Measurements from ENCODE around the gene PACC1.

Gene PACC1

GRCh38 chr1:212430955-212431394 lies 16.3 kb upstream of the PACC1 start:
- Histone ChIP-seq H3K36me3 (ENCODE audit: control insufficient read depth in 2 of 2, insufficient read depth in 1 of 2, low read length in 2 of 2) (peaks cover 0 to 4% of the 10 kb centered on the region in 2 experiments; a peak in 1 of 3 replicates), H3K27ac (ENCODE audit: extremely low read depth, low read depth, low read length) (no peak overlapping the region), H3K4me1 (ENCODE audit: control insufficient read depth, insufficient read depth, low read length) (peaks cover 2% of the 10 kb centered on the region; the same call in 1 of the 2 replicates), H3K4me3 (ENCODE audit: low read depth, low read length) (no peak overlapping the region), H3K9me3 (ENCODE audit: control insufficient read depth, insufficient read depth, low read depth, low read length) (no peaks in the 10 kb centered on the region)
- TF ChIP-seq ZNF639 (tag by site-specific recombination; IDR thresholded peaks at IDR 0.05): no peak
- 0 out of 2 replicates have a peak, but pooled peaks have one; percentile 24 for TF ChIP-seq ZBTB17 (tag by site-specific recombination; IDR thresholded peaks at IDR 0.05)
- peak; percentile 58; the same call in 1 of the 2 replicates for TF ChIP-seq TCF7L2 (IDR thresholded peaks at IDR 0.05; ENCODE audit: borderline replicate concordance, low read depth, low read length)
- ChIA-PET POLR2A (interaction anchor here (2.1 kb wide), 1 partner anchor 16 kb away, joined by 7 read pairs; the partner anchor contains the start of gene PACC1), CTCF (interaction anchor here (2.1 kb wide), 1 partner anchor 25 kb away, joined by 8 read pairs; no protein-coding TSS in a partner anchor)

DNA sequence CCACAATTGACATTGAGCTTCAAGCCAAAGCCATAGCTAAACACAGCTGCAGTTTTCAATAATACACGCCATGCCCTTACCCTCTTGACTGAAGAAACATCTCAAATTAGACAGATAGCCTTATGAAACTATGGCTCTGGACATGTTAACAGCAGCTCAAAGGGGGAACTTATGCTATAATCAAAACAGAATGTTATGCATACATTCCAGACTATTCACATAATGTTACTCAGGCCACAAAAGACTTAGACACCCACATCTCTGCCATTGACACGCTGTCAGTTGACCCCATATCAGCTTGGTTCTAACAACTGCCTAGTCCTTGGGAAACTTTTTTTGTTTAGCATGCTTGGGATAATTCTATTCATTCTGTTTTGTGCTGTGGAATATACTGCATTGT lies 15.7 kb upstream of the PACC1 start:
- Histone ChIP-seq H3K4me1 (ENCODE audit: control insufficient read depth, insufficient read depth, low read length) (peaks cover 2% of the 10 kb centered on the region; the same call in 1 of the 2 replicates), H3K36me3 (ENCODE audit: control insufficient read depth in 2 of 2, insufficient read depth in 1 of 2, low read length in 2 of 2) (peaks cover 0 to 4% of the 10 kb centered on the region in 2 experiments; a peak in 1 of 3 replicates), H3K4me3 (ENCODE audit: low read depth, low read length) (no peak overlapping the region), H3K27ac (ENCODE audit: extremely low read depth, low read depth, low read length) (no peak overlapping the region), H3K9me3 (ENCODE audit: control insufficient read depth, insufficient read depth, low read depth, low read length) (no peaks in the 10 kb centered on the region)
- POLR2A ChIA-PET: interaction anchor here (2.1 kb wide), 1 partner anchor 16 kb away, joined by 7 read pairs; the partner anchor contains the start of gene PACC1
- TF ChIP-seq ZNF501 (tag by site-specific recombination; IDR thresholded peaks at IDR 0.05) (no peak), ZNF660 (tag by site-specific recombination; IDR thresholded peaks at IDR 0.05) (no peak), YY1 (tag by site-specific recombination; IDR thresholded peaks at IDR 0.05) (no peak), ZNF202 (tag by site-specific recombination; IDR thresholded peaks at IDR 0.05; ENCODE audit: borderline replicate concordance) (no peak), TCF7L2 (IDR thresholded peaks at IDR 0.05; ENCODE audit: borderline replicate concordance, low read depth, low read length) (no peak), ZNF560 (tag by site-specific recombination; IDR thresholded peaks at IDR 0.05; ENCODE audit: borderline replicate concordance) (no peak), SCRT1 (tag by site-specific recombination; IDR thresholded peaks at IDR 0.05; ENCODE audit: borderline replicate concordance) (no peak)
- CTCF ChIA-PET: interaction anchor here (0.5 to 2.1 kb wide), 3 partner anchors 25 to 763 kb away, joined by 3 to 8 read pairs (median 3); no protein-coding TSS in a partner anchor

- H3K4me1 ChIP-seq (ENCODE audit: control insufficient read depth, insufficient read depth, low read length): peaks cover 2% of the 10 kb centered on the region; the same call in 1 of the 2 replicates
- H3K36me3 ChIP-seq (ENCODE audit: control insufficient read depth in 2 of 2, insufficient read depth in 1 of 2, low read length in 2 of 2): no peaks in the 10 kb centered on the region
- POLR2A ChIA-PET: no interaction called here
- no peaks in the 10 kb centered on the region for H3K9me3 ChIP-seq (ENCODE audit: control insufficient read depth, insufficient read depth, low read depth, low read length)
- CTCF ChIA-PET: interaction anchor here (0.7 kb wide), 1 partner anchor 35 kb away, joined by 3 read pairs; no protein-coding TSS in a partner anchor
- H3K4me3 ChIP-seq (ENCODE audit: low read depth, low read length): no peak overlapping the region
- no peak overlapping the region for H3K27ac ChIP-seq (ENCODE audit: extremely low read depth, low read depth, low read length)
- TF ChIP-seq OVOL3 (tag by site-specific recombination; IDR thresholded peaks at IDR 0.05) (no peak), ZNF184 (tag by site-specific recombination; IDR thresholded peaks at IDR 0.05) (no peak), ZNF529 (tag by site-specific recombination; IDR thresholded peaks at IDR 0.05; ENCODE audit: insufficient replicate concordance) (no peak), ZBTB10 (tag by site-specific recombination; IDR thresholded peaks at IDR 0.05) (no peak), CTCF (tag by site-specific recombination; IDR thresholded peaks at IDR 0.05) (no peak), ZNF837 (tag by site-specific recombination; IDR thresholded peaks at IDR 0.05) (no peak), ZNF707 (tag by site-specific recombination; IDR thresholded peaks at IDR 0.05) (no peak), ZNF366 (tag by site-specific recombination; conservative IDR thresholded peaks at IDR 0.05) (no peak), PRDM2 (tag by site-specific recombination; IDR thresholded peaks at IDR 0.05; ENCODE audit: borderline replicate concordance) (no peak), SETDB1 (IDR thresholded peaks at IDR 0.05; ENCODE audit: insufficient read length, low read length) (no peak)
Observed at GRCh38 chr1:212428496-212428895, 13.8 kb upstream of the PACC1 start.

Measured in HEK293 (cell line).